Dendritic cell treated with granulocyte-macrophage colony-stimulating factor and Interleukin-4, amounts not matched to agents 40 ng/mL and 50 ng/mL, for 4 days (primary cell): ENCODE results near the gene ARNT2.

Experiments
- H3K27ac Mint-ChIP-seq: one replicate; pipeline ENCODE4 v1.8.0; 2022; ENCODE audit warnings: mild to moderate bottlenecking, mixed read lengths
- H3K27me3 Mint-ChIP-seq: one replicate; pipeline ENCODE4 v1.8.0; 2022; ENCODE audit warnings: mild to moderate bottlenecking, mixed read lengths
- H3K36me3 Mint-ChIP-seq: one replicate; pipeline ENCODE4 v1.8.0; 2022; ENCODE audit warnings: low read depth, mixed read lengths
- H3K4me1 Mint-ChIP-seq: one replicate; pipeline ENCODE4 v1.8.0; 2022; ENCODE audit warnings: low read depth, mixed read lengths
- H3K4me3 Mint-ChIP-seq: one replicate; pipeline ENCODE4 v1.8.0; 2022; ENCODE audit warnings: mild to moderate bottlenecking, moderate library complexity, mixed read lengths
- H3K9me3 Mint-ChIP-seq: one replicate; pipeline ENCODE4 v1.8.0; 2022; ENCODE audit warnings: mixed read lengths
- intact Hi-C: fragments of 100-400 bp; cut with micrococcal nuclease; formaldehyde crosslinking; loops from one replicate; pipeline ENCODE4 v1.15.0; 2022

Gene ARNT2

GRCh38 chr15:80487839-80488390 is 83.7 kb downstream of the ARNT2 start:
- no peak overlapping the region for H3K4me3 Mint-ChIP-seq
- peaks cover 36% of the 10 kb centered on the region for H3K4me1 Mint-ChIP-seq
- peaks cover 78% of the 10 kb centered on the region for H3K27me3 Mint-ChIP-seq
- intact Hi-C loops: no loop called here
- no peak overlapping the region for H3K27ac Mint-ChIP-seq
- H3K36me3 Mint-ChIP-seq: peaks cover 9% of the 10 kb centered on the region
- H3K9me3 Mint-ChIP-seq: peaks cover 16% of the 10 kb centered on the region

DNA sequence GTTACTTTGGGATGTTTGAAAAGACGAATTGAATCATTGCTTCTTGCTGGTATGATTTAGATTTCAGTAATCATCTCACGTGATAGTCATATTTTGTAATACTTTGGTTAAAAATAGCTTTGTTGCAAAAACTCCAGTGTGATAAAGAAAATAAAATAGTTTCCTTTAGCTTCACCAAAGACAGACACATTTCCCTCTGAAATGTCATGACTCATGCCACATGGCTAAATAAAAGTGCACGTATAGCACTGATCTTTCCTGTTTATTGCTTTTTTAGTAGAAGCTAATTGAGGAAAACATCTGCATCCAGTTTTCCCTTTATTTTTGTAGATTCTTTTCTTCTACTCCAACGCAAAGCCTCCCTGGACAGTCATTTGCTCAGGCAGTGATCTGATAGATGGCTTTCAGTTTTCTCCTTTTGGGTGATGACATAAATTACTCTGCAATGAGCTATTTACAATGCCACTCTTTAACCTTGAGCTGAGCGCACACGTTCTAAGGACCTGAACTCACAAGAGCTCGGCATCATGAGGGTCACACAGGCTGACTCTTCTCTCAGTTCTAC is 84.9 kb downstream of the ARNT2 start:
- intact Hi-C loops: no loop called here
- H3K27me3 Mint-ChIP-seq: peaks cover 81% of the 10 kb centered on the region
- peaks cover 9% of the 10 kb centered on the region for H3K36me3 Mint-ChIP-seq
- H3K4me1 Mint-ChIP-seq: peaks cover 44% of the 10 kb centered on the region
- H3K27ac Mint-ChIP-seq: no peak overlapping the region
- no peak overlapping the region for H3K4me3 Mint-ChIP-seq
- peaks cover 16% of the 10 kb centered on the region for H3K9me3 Mint-ChIP-seq

GRCh38 chr15:80490431-80490990 is 86.3 kb downstream of the ARNT2 start:
- intact Hi-C loops: no loop called here
- no peak overlapping the region for H3K4me3 Mint-ChIP-seq
- peaks cover 9% of the 10 kb centered on the region for H3K36me3 Mint-ChIP-seq

DNA sequence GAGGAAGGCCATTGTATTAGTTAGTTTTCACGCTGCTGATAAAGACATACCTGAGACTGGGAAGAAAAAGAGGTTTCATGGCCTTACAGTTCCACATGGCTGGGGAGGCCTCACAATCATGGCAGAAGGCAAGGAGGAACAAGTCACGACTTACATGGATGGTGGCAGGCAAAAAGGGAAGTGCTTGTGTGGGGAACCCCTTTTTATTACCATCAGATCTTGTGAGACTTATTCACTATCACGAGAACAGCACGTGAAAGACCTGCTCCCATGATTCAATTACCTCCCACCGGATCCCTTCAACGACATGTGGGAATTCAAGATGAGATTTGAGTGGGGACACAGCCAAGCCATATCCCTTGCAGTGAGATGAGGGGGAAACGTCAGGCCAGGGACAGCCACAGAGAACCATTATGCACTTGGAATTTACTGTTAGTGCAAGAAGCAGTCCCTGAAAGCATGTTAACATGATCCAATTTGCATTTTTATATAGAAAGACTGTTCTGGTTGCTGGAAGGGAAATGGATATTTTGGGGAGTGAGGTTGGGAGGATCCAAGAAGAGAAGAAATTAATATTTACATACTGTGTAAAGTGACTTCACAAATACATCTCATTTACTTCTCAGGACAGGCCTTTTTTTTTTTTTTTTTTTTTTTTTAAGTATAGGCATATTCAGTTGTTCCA is 87.1 kb downstream of the ARNT2 start:
- H3K9me3 Mint-ChIP-seq: peaks cover 16% of the 10 kb centered on the region
- H3K4me3 Mint-ChIP-seq: no peak overlapping the region
- intact Hi-C loops: no loop called here
- no peak overlapping the region for H3K27ac Mint-ChIP-seq
- H3K27me3 Mint-ChIP-seq: peaks cover 84% of the 10 kb centered on the region
- peaks cover 44% of the 10 kb centered on the region for H3K4me1 Mint-ChIP-seq
- H3K36me3 Mint-ChIP-seq: peaks cover 9% of the 10 kb centered on the region

More at GRCh38 chr15:80490431-80490990, 86.3 kb downstream of the ARNT2 start:
- H3K4me1 Mint-ChIP-seq: peaks cover 44% of the 10 kb centered on the region
- peaks cover 16% of the 10 kb centered on the region for H3K9me3 Mint-ChIP-seq
- no peak overlapping the region for H3K27ac Mint-ChIP-seq
- peaks cover 84% of the 10 kb centered on the region for H3K27me3 Mint-ChIP-seq

- H3K4me1 Mint-ChIP-seq: peaks cover 44% of the 10 kb centered on the region
- H3K27ac Mint-ChIP-seq: no peak overlapping the region
- H3K36me3 Mint-ChIP-seq: peaks cover 9% of the 10 kb centered on the region
- H3K27me3 Mint-ChIP-seq: peaks cover 81% of the 10 kb centered on the region
- intact Hi-C loops: no loop called here
- H3K4me3 Mint-ChIP-seq: no peak overlapping the region
- peaks cover 16% of the 10 kb centered on the region for H3K9me3 Mint-ChIP-seq
Observed at GRCh38 chr15:80492409-80492808, 88.2 kb downstream of the ARNT2 start.

DNA sequence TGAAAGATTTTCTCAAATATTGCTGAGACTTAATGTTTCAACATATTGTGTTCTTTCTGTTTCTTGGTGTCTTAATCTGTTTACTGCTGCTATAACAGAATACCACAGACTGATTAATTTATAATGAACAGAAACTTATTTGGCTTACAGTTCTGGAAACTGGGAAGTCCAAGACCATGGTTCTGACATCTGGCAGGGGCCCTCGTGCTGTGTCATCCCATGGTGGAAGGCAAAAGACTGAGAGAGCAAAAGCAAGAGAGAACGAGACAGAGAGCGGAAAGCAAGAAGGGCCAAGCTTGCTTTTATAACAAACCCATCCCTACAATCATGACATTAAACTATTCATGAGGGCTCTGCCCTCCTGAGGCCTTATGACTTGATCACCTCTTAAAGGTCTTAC is 88.7 kb downstream of the ARNT2 start:
- peaks cover 82% of the 10 kb centered on the region for H3K27me3 Mint-ChIP-seq
- no peak overlapping the region for H3K27ac Mint-ChIP-seq

GRCh38 chr15:80494351-80494751 is 90.2 kb downstream of the ARNT2 start:
- no peak overlapping the region for H3K27ac Mint-ChIP-seq
- H3K4me1 Mint-ChIP-seq: peaks cover 39% of the 10 kb centered on the region
- intact Hi-C loops: no loop called here
- H3K4me3 Mint-ChIP-seq: no peak overlapping the region
- peaks cover 9% of the 10 kb centered on the region for H3K36me3 Mint-ChIP-seq
- H3K9me3 Mint-ChIP-seq: peaks cover 16% of the 10 kb centered on the region
- H3K27me3 Mint-ChIP-seq: peaks cover 79% of the 10 kb centered on the region

More for the DNA sequence above, 88.7 kb downstream of the ARNT2 start:
- Mint-ChIP-seq H3K9me3 (peaks cover 16% of the 10 kb centered on the region), H3K4me3 (no peak overlapping the region), H3K36me3 (peaks cover 9% of the 10 kb centered on the region), H3K4me1 (peaks cover 44% of the 10 kb centered on the region)
- intact Hi-C loops: no loop called here

DNA sequence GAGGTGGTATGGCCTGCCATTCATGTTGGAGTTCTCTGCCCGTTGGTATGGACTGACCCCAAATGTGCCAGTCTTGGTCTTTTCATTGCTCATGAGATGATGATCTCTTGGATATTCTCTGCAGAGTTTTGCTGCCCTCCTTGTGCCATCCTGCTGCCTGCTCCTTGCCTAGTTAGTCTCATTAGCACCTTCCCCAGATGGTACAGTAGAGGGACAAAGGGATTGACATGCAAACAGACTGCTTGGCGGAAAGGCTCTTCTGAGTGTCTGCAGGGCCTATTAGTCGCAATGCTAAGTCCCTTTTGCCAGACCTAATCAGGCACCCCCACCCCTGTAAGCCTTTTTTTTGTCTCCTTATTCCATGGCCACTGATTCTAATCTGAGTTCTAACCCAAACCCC is 90.6 kb downstream of the ARNT2 start:
- Mint-ChIP-seq H3K4me1 (peaks cover 35% of the 10 kb centered on the region), H3K27me3 (peaks cover 78% of the 10 kb centered on the region), H3K36me3 (peaks cover 9% of the 10 kb centered on the region), H3K4me3 (no peak overlapping the region), H3K27ac (no peak overlapping the region), H3K9me3 (peaks cover 16% of the 10 kb centered on the region)
- intact Hi-C loops: no loop called here

- H3K9me3 Mint-ChIP-seq: peaks cover 15% of the 10 kb centered on the region
- H3K4me3 Mint-ChIP-seq: no peak overlapping the region
- peaks cover 30% of the 10 kb centered on the region for H3K4me1 Mint-ChIP-seq
- no peak overlapping the region for H3K27ac Mint-ChIP-seq
- H3K27me3 Mint-ChIP-seq: peaks cover 71% of the 10 kb centered on the region
- intact Hi-C loops: no loop called here
- peaks cover 9% of the 10 kb centered on the region for H3K36me3 Mint-ChIP-seq
Observed at GRCh38 chr15:80495401-80495942, 91.3 kb downstream of the ARNT2 start.

- Mint-ChIP-seq H3K9me3 (peaks cover 9% of the 10 kb centered on the region), H3K27ac (no peak overlapping the region), H3K4me3 (no peak overlapping the region), H3K4me1 (peaks cover 24% of the 10 kb centered on the region), H3K36me3 (peaks cover 4% of the 10 kb centered on the region), H3K27me3 (peaks cover 64% of the 10 kb centered on the region)
- intact Hi-C loops: no loop called here
Observed at GRCh38 chr15:80496096-80496495, 91.9 kb downstream of the ARNT2 start.

DNA sequence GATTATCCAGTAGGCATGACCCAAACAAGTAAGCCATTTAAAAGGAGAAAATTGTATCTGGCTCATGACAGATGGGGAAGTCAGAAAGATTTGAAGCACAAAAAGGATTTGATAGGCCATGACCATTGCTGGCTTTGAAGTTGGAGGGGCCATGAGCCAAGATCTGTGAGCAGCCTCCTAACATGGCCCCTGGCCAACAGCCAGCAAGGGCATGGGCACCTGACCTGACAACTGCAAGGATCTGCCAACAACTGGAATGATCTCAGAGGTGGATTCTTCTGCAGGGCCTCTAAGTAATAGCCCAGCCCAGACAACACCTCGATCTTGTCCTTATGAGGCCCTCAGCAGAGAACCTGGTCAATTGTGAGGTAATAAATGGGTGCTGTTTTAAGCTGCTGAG is 93.0 kb downstream of the ARNT2 start:
- Mint-ChIP-seq H3K27me3 (peaks cover 61% of the 10 kb centered on the region), H3K4me1 (peaks cover 14% of the 10 kb centered on the region), H3K4me3 (no peak overlapping the region), H3K27ac (no peak overlapping the region), H3K36me3 (no peaks in the 10 kb centered on the region), H3K9me3 (no peaks in the 10 kb centered on the region)
- intact Hi-C loops: no loop called here

- H3K9me3 Mint-ChIP-seq: no peaks in the 10 kb centered on the region
- peaks cover 57% of the 10 kb centered on the region for H3K27me3 Mint-ChIP-seq
- intact Hi-C loops: no loop called here
- H3K36me3 Mint-ChIP-seq: no peaks in the 10 kb centered on the region
- no peak overlapping the region for H3K4me3 Mint-ChIP-seq
- H3K4me1 Mint-ChIP-seq: peaks cover under 1% of the 10 kb centered on the region
- no peak overlapping the region for H3K27ac Mint-ChIP-seq
Observed at GRCh38 chr15:80498652-80499051, 94.5 kb downstream of the ARNT2 start.

DNA sequence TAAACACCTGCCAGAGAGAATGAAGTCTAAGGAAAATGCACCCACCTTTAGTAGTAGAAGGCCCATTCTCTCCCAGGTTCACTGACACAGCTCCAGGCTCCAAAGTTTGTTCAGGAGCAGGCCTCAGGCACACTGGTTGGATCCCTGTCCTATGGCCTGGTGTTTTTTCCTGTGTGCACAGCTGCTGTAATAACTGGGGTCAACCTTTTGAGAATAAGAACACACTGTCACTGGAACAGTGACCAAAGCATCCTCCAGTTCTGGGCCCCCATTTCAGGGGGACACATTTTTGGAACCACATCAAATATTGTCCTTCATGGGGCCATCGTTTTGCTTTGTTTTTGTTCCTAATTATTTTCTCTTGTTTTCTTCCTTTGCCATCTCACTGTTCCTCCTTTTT is 95.8 kb downstream of the ARNT2 start:
- intact Hi-C loops: no loop called here
- Mint-ChIP-seq H3K36me3 (no peaks in the 10 kb centered on the region), H3K27me3 (peaks cover 45% of the 10 kb centered on the region), H3K4me3 (no peak overlapping the region), H3K4me1 (no peaks in the 10 kb centered on the region), H3K27ac (no peak overlapping the region), H3K9me3 (no peaks in the 10 kb centered on the region)

DNA sequence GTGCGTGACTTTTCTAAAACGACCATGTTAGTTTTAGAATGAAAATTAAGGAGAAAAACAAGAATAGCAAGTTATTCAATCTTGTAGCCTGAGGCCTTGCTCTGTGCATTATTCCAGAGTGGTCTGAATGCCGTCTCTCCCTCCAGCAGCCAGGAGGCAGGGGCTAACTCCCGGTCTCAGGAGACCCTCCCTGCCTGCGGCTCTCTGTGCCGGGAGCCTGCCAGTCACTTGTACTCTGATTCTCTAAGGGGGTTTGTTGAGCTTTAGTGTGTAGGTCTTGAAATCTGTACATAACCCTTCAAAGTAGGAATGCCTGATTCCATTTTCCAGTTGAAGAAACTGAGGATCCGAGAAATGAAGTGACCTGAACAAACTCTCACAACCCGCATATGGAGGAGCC is 97.3 kb downstream of the ARNT2 start:
- no peak overlapping the region for H3K4me3 Mint-ChIP-seq
- intact Hi-C loops: no loop called here
- no peak overlapping the region for H3K27ac Mint-ChIP-seq
- H3K4me1 Mint-ChIP-seq: no peaks in the 10 kb centered on the region
- H3K9me3 Mint-ChIP-seq: no peaks in the 10 kb centered on the region
- H3K36me3 Mint-ChIP-seq: no peaks in the 10 kb centered on the region
- peaks cover 31% of the 10 kb centered on the region for H3K27me3 Mint-ChIP-seq
